Measurements from ENCODE around the gene ACAT2. TPM values are rescaled to one million over a fixed set of nuclear protein-coding genes. Genes with fewer than 3 reads are reported as not detected.
"Not testable (repeated sequence)": the region's sequence is repeated elsewhere in the genome, so short reads cannot be mapped to it uniquely, and the experiment has no call there.

Gene ACAT2
- total RNA-seq, 6 experiments from 2014 or later = 11.2 to 120 (median 52.2) TPM

DNA sequence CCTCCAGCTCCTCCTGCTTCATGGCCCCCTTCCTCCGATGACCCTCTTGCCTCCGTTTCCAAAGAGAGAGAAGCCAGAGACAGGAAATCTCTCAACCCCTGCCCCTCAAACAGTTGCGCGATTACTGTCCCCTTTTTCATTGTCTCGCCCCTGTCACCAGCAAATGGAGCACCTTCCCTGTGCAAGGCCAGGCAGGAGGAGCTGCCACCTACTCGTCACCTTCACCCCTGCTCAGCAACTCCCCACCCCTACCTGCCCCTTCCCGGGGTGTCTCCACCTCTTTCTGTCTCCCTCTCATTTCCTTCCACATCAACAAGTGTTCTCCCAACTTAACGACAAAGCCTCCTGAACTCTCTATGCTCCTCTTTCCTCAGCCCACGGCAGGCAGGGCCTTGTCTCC lies 51.9 kb downstream of the ACAT2 start:
- Histone ChIP-seq H3K27me3 (no peaks in the 10 kb centered on the region), H3K27ac (no peak overlapping the region), H3K4me1 (no peaks in the 10 kb centered on the region), H3K9me3 (no peaks in the 10 kb centered on the region), H3K36me3 (no peaks in the 10 kb centered on the region), H3K4me3 (no peak overlapping the region)
- no peak for ATAC-seq
- no peak for DNase-seq
- intact Hi-C loops (cut with DNase I) = no loop called here
- 80% methylated on average over 7 of the region's 9 CpGs for WGBS (ENCODE audit: insufficient coverage, low coverage, low lambda C conversion rate, missing lambda C conversion rate)
- TF ChIP-seq, protein P1, sequence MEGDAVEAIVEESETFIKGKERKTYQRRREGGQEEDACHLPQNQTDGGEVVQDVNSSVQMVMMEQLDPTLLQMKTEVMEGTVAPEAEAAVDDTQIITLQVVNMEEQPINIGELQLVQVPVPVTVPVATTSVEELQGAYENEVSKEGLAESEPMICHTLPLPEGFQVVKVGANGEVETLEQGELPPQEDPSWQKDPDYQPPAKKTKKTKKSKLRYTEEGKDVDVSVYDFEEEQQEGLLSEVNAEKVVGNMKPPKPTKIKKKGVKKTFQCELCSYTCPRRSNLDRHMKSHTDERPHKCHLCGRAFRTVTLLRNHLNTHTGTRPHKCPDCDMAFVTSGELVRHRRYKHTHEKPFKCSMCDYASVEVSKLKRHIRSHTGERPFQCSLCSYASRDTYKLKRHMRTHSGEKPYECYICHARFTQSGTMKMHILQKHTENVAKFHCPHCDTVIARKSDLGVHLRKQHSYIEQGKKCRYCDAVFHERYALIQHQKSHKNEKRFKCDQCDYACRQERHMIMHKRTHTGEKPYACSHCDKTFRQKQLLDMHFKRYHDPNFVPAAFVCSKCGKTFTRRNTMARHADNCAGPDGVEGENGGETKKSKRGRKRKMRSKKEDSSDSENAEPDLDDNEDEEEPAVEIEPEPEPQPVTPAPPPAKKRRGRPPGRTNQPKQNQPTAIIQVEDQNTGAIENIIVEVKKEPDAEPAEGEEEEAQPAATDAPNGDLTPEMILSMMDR (IDR thresholded peaks at IDR 0.05) = no peak
- TF ChIP-seq POLR2A (IDR thresholded peaks at IDR 0.05) = no peak

DNA sequence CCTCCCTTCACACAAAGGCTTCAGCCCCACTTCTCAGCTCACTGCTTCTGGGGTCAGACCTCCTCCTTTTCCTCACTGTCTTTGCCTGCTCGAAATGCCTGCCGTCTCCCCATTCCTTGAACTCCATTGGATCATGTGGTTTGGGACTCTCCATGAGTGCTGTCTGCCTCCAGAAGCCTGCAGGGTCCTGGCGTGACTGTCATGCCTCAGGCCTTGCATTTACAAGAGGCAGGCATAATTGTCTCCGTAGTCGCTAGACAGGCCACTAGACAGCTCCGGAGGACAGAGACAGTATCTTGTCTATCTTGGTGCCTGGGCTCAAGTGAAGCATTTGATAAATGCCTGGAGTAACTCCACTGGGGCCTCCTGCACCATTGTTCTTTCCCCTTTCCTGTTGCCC lies 53.6 kb downstream of the ACAT2 start:
- no peaks in the 10 kb centered on the region for H3K27me3 ChIP-seq
- no peaks in the 10 kb centered on the region for H3K4me1 ChIP-seq
- no peak for ATAC-seq
- intact Hi-C loops (cut with DNase I) = no loop called here
- H3K27ac ChIP-seq = no peak overlapping the region
- DNase-seq = no peak
- no peak for TF ChIP-seq POLR2A (IDR thresholded peaks at IDR 0.05)
- TF ChIP-seq, protein P1 (IDR thresholded peaks at IDR 0.05) = no peak
- no peak overlapping the region for H3K4me3 ChIP-seq
- no peaks in the 10 kb centered on the region for H3K9me3 ChIP-seq
- no peaks in the 10 kb centered on the region for H3K36me3 ChIP-seq
- WGBS (ENCODE audit: insufficient coverage, low coverage, low lambda C conversion rate, missing lambda C conversion rate) = 82% methylated on average over 5 of the region's 6 CpGs

DNA sequence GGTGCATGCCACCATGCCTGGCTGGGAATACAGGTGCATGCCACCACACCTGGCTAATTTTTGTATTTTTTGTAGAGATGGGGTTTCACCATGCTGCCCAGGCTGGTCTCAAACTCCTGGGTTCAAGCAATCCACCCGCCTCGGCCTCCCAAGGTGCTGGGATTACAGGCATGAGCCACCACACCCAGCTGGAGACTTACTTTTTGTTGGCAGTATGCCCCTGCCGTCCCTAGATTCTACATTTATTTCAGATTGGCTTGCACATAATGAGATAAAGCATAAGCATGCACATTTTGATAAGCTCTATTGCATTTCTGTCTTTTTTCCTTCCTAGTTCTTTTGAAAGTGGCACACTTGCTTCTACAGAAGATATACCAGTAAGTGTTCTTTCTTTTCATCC lies 54.9 kb downstream of the ACAT2 start:
- not testable (repeated sequence) for DNase-seq
- 11% methylated on average over 1 of the region's 3 CpGs for WGBS (ENCODE audit: insufficient coverage, low coverage, low lambda C conversion rate, missing lambda C conversion rate)

DNA sequence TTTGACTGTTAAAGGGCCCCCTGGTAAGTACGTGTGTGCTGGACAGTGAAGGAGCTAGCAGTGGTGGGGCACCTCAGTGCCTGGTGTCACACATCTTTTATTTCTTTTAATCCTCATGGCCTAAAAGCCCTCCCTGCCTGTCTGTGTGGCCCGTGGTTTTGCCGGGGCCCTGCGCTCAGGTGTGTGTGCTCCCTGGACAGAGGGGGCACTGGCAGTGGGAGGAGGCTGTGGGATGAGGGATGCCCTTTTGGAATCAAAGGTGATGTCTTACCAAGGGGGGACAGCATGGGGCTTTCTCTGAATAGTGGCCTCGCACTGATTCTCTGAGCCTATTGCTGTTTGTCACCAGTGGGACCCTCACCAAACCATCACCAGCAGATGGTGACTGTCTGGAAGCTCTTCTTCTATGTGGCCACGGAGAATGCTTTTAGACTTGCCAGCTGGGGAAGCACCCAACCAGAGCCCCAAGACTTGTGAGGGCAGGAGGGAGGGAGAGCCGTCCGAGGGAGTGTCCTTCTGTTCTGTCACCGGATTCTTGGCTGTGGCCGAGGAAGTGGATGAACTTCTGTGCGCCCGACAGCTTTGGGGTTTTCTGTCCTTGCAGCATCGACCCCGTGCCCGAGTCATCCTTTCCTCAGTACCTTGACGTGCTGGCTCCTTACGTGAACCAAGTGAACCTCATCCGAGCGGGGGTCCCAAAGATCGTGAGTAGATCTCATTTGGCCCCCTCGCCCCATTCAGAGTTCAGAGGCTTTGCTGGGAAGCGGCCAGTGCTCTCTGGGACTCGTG lies 56.3 kb downstream of the ACAT2 start:
- no peaks in the 10 kb centered on the region for H3K36me3 ChIP-seq
- no peaks in the 10 kb centered on the region for H3K27me3 ChIP-seq
- no peak for TF ChIP-seq POLR2A (IDR thresholded peaks at IDR 0.05)
- TF ChIP-seq, protein P1 (IDR thresholded peaks at IDR 0.05) = no peak
- no peaks in the 10 kb centered on the region for H3K4me1 ChIP-seq
- no peak for ATAC-seq
- no peaks in the 10 kb centered on the region for H3K9me3 ChIP-seq
- 69% methylated on average over 12 of the region's 23 CpGs for WGBS (ENCODE audit: insufficient coverage, low coverage, low lambda C conversion rate, missing lambda C conversion rate)
- intact Hi-C loops (cut with DNase I) = no loop called here
- H3K4me3 ChIP-seq = no peak overlapping the region
- H3K27ac ChIP-seq = no peak overlapping the region
- DNase-seq = no peak

More for the DNA sequence above, 54.9 kb downstream of the ACAT2 start:
- intact Hi-C loops (cut with DNase I); H3K36me3 ChIP-seq; ATAC-seq; H3K4me3 ChIP-seq; H3K9me3 ChIP-seq; H3K27ac ChIP-seq; H3K4me1 ChIP-seq; H3K27me3 ChIP-seq: not testable (repeated sequence)

DNA sequence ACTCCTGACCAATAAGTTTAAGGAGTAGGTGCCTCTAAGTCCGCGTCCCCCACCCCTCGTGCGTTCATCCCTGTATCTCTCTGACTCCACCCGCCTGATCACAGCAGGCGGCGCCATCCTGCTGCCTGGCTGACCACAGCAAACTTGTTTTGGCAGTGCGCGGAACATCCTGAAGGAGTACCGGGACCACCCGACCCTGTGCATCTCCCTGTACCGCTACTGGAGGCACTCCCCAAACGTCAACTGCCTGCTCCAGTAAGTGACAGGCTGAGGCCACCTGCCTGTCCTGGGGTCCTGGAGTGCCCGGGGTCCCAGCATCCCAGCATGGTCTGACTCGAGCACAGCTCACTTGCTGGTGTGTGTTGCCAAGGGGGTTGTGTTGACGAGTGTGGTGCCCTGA lies 57.3 kb downstream of the ACAT2 start:
- Histone ChIP-seq H3K9me3 (no peaks in the 10 kb centered on the region), H3K4me3 (no peak overlapping the region), H3K36me3 (no peaks in the 10 kb centered on the region), H3K4me1 (no peaks in the 10 kb centered on the region), H3K27me3 (no peaks in the 10 kb centered on the region), H3K27ac (no peak overlapping the region)
- DNase-seq = no peak
- ATAC-seq = no peak
- intact Hi-C loops (cut with DNase I) = no loop called here
- WGBS (ENCODE audit: insufficient coverage, low coverage, low lambda C conversion rate, missing lambda C conversion rate) = 83% methylated on average over 7 of the region's 16 CpGs
- TF ChIP-seq, protein P1 (IDR thresholded peaks at IDR 0.05) = no peak
- TF ChIP-seq POLR2A (IDR thresholded peaks at IDR 0.05) = no peak
